Suprapubic skin (tissue), 4 donors: ENCODE data around the gene RERE. TPM values are rescaled to one million over a fixed set of nuclear protein-coding genes. Genes with fewer than 3 reads are reported as not detected.

Experiments
- DNase-seq, 2 donors: peaks; one replicate each; pipeline ENCODE4 v3.0.0-alpha.2; 2019; ENCODE audit warnings: low spot score in 2 of 2
- H3K27ac ChIP-seq: fragments of 200-600 bp; sonication (generic); one replicate; pipeline ENCODE4 v1.5.1; 2019
- H3K27me3 ChIP-seq: fragments of 200-600 bp; sonication (generic); one replicate; pipeline ENCODE4 v1.5.1; 2019
- H3K36me3 ChIP-seq: fragments of 200-600 bp; sonication (generic); one replicate; pipeline ENCODE4 v1.5.1; 2019
- H3K4me1 ChIP-seq: fragments of 200-600 bp; sonication (generic); one replicate; pipeline ENCODE4 v1.5.1; 2019
- H3K4me3 ChIP-seq: fragments of 200-600 bp; sonication (generic); one replicate; pipeline ENCODE4 v1.5.1; 2019; ENCODE audit warnings: mild to moderate bottlenecking
- H3K9me3 ChIP-seq: fragments of 200-600 bp; sonication (generic); one replicate; pipeline ENCODE4 v1.5.1; 2019
- CTCF ChIP-seq, 2 donors: fragments of 200-600 bp in 1 of 2; fragments of 450-650 bp in 1 of 2; sonication (generic) in 1 of 2; IDR thresholded peaks; one replicate each; pipeline ENCODE4 v1.5.1; 2016 to 2019; ENCODE audit warnings: antibody characterized with exemption in 2 of 2, mild to moderate bottlenecking in 1 of 2, moderate library complexity in 1 of 2
- EP300 ChIP-seq: sonication (generic); formaldehyde crosslinking; IDR thresholded peaks from one replicate; pipeline ENCODE4 v1.6.1; 2017; ENCODE audit warnings: antibody characterized with exemption
- POLR2A ChIP-seq, 2 donors: fragments of 450-650 bp; IDR thresholded peaks; one replicate each; pipeline ENCODE4 v1.6.1; 2017; ENCODE audit warnings: antibody characterized with exemption in 2 of 2, mild to moderate bottlenecking in 2 of 2, moderate library complexity in 2 of 2
- POLR2AphosphoS5 ChIP-seq, 3 donors: sonication (generic); formaldehyde crosslinking; IDR thresholded peaks; one replicate each; pipeline ENCODE4 v1.6.1; 2017; ENCODE audit warnings: antibody characterized with exemption in 3 of 3
- WGBS: methylation state at CpG from one replicate; pipeline ENCODE4 v1.1.5; 2018; 5-methylcytosine and 5-hydroxymethylcytosine counted together
- total RNA-seq, 4 donors: library from RNA; depleted of rRNA; stranded (reverse); fragments of >200 nt; gene quantifications; one replicate each; pipeline ENCODE4 v1.1.0, GENCODE V29; 2016

RERE gene
- total RNA-seq, 4 donors from 2014 or later, result 43.4 to 113 (median 83.3) TPM

- DNase-seq, result no peak
- peaks cover 70% of the 10 kb centered on the region for H3K4me1 ChIP-seq
These were observed 355.9 kb downstream of the RERE start for GRCh38 chr1:8461351-8462110.

GRCh38 chr1:8460784-8461183 lies 356.7 kb downstream of the RERE start:
- H3K27me3 ChIP-seq, result no peaks in the 10 kb centered on the region
- no peak overlapping the region for H3K27ac ChIP-seq
- H3K36me3 ChIP-seq, result peaks cover 2% of the 10 kb centered on the region
- H3K4me3 ChIP-seq, result no peak overlapping the region
- H3K4me1 ChIP-seq, result peaks cover 68% of the 10 kb centered on the region
- TF ChIP-seq CTCF (IDR thresholded peaks at IDR 0.05) (no peak), POLR2A (IDR thresholded peaks at IDR 0.05) (no peak), EP300 (no peak), POLR2AphosphoS5 (IDR thresholded peaks at IDR 0.05) (no peak)
- H3K9me3 ChIP-seq, result no peaks in the 10 kb centered on the region
- WGBS, result 66% methylated on average over 5 of the region's 5 CpGs
- DNase-seq, result no peak

More at GRCh38 chr1:8461351-8462110, 355.9 kb downstream of the RERE start:
- H3K27ac ChIP-seq, result peak overlapping the region; percentile 77
- TF ChIP-seq POLR2A (IDR thresholded peaks at IDR 0.05) (no peak), CTCF (IDR thresholded peaks at IDR 0.05) (no peak), POLR2AphosphoS5 (IDR thresholded peaks at IDR 0.05) (no peak), EP300 (no peak)
- peaks cover 2% of the 10 kb centered on the region for H3K36me3 ChIP-seq
- 65% methylated on average over 5 of the region's 5 CpGs for WGBS
- no peaks in the 10 kb centered on the region for H3K9me3 ChIP-seq
- H3K4me3 ChIP-seq, result no peak overlapping the region
- no peaks in the 10 kb centered on the region for H3K27me3 ChIP-seq

- TF ChIP-seq CTCF (IDR thresholded peaks at IDR 0.05) (no peak), POLR2A (IDR thresholded peaks at IDR 0.05) (no peak), EP300 (no peak), POLR2AphosphoS5 (IDR thresholded peaks at IDR 0.05) (no peak)
- Histone ChIP-seq H3K4me3 (no peak overlapping the region), H3K4me1 (peaks cover 68% of the 10 kb centered on the region), H3K36me3 (no peaks in the 10 kb centered on the region), H3K9me3 (no peaks in the 10 kb centered on the region), H3K27me3 (no peaks in the 10 kb centered on the region), H3K27ac (no peak overlapping the region)
- WGBS, result 75% methylated on average over 4 of the region's 4 CpGs
- no peak for DNase-seq
These were observed 357.3 kb downstream of the RERE start for GRCh38 chr1:8460132-8460544.

GRCh38 chr1:8458607-8459006 lies 358.8 kb downstream of the RERE start:
- Histone ChIP-seq H3K27ac (no peak overlapping the region), H3K9me3 (no peaks in the 10 kb centered on the region), H3K36me3 (no peaks in the 10 kb centered on the region), H3K27me3 (no peaks in the 10 kb centered on the region), H3K4me1 (peaks cover 57% of the 10 kb centered on the region), H3K4me3 (no peak overlapping the region)
- DNase-seq, result no peak
- no peak for TF ChIP-seq POLR2AphosphoS5 (IDR thresholded peaks at IDR 0.05)
- TF ChIP-seq EP300, result no peak
- no peak for TF ChIP-seq CTCF (IDR thresholded peaks at IDR 0.05)
- no peak for TF ChIP-seq POLR2A (IDR thresholded peaks at IDR 0.05)
- 90% methylated on average over 3 of the region's 3 CpGs for WGBS

GRCh38 chr1:8457760-8458381 lies 359.6 kb downstream of the RERE start:
- Histone ChIP-seq H3K4me3 (no peak overlapping the region), H3K27ac (peak overlapping the region; percentile 3), H3K27me3 (no peaks in the 10 kb centered on the region), H3K9me3 (no peaks in the 10 kb centered on the region), H3K4me1 (peaks cover 50% of the 10 kb centered on the region), H3K36me3 (no peaks in the 10 kb centered on the region)
- TF ChIP-seq EP300 (no peak), CTCF (IDR thresholded peaks at IDR 0.05) (no peak), POLR2AphosphoS5 (IDR thresholded peaks at IDR 0.05) (no peak), POLR2A (IDR thresholded peaks at IDR 0.05) (no peak)
- 74% methylated on average over 7 of the region's 7 CpGs for WGBS
- DNase-seq, result no peak
